Heart right ventricle (tissue), 16 donors: ENCODE measurements around the gene CENPK. TPM values are rescaled to one million over a fixed set of nuclear protein-coding genes. Genes with fewer than 3 reads are reported as not detected.

Source experiments
- ATAC-seq, 8 donors: fragments of 200-7000 bp; cut with Tn5 transposase; one replicate each; pipeline ENCODE4 v1.9.1; 2020; ENCODE audit warnings: mild to moderate bottlenecking in 8 of 8, moderate library complexity in 8 of 8, moderate number of reproducible peaks in 1 of 8
- DNase-seq, 2 donors: peaks; one replicate each; pipeline ENCODE4 v3.0.0-alpha.2; 2020
- H3K27ac ChIP-seq, 10 donors: fragments of 200-600 bp; sonication (generic) in 2 of 10; one replicate each; pipeline versions ENCODE4 v1.5.0 to v1.8.0; 2020 to 2022; ENCODE audit warnings: mild to moderate bottlenecking in 3 of 10
- H3K27me3 ChIP-seq, 7 donors: fragments of 200-600 bp; one replicate each; pipeline ENCODE4 v1.8.0; 2021 to 2022; ENCODE audit warnings: mild to moderate bottlenecking in 2 of 7
- H3K36me3 ChIP-seq, 9 donors: fragments of 200-600 bp; sonication (generic) in 1 of 9; one replicate each; pipeline versions ENCODE4 v1.5.0 to v1.8.0; 2020 to 2022; ENCODE audit warnings: mild to moderate bottlenecking in 2 of 9
- H3K4me1 ChIP-seq, 9 donors: fragments of 200-600 bp; sonication (generic) in 1 of 9; one replicate each; pipeline versions ENCODE4 v1.5.0 to v1.8.0; 2020 to 2022; ENCODE audit warnings: mild to moderate bottlenecking in 4 of 9
- H3K4me3 ChIP-seq, 10 donors: fragments of 200-600 bp; sonication (generic) in 2 of 10; one replicate each; pipeline versions ENCODE4 v1.5.0 to v1.8.0; 2020 to 2022; ENCODE audit warnings: mild to moderate bottlenecking in 7 of 10, moderate library complexity in 2 of 10
- H3K9me3 ChIP-seq, 11 donors: fragments of 200-600 bp in 10 of 11; sonication (generic) in 2 of 11; one replicate each; pipeline versions ENCODE4 v1.5.0 to v1.8.0; 2013 to 2022; ENCODE audit warnings: mild to moderate bottlenecking in 2 of 11, control low read depth in 1 of 11, moderate library complexity in 1 of 11
- WGBS, 2 donors: extraction: QIAGEN DNeasy Blood & Tissue Kit; methylation state at CpG; one replicate each; pipeline ENCODE4 v1.1.7; 2013; ENCODE audit warnings: inconsistent platforms in 1 of 2; 5-methylcytosine and 5-hydroxymethylcytosine counted together
- intact Hi-C, 10 donors: fragments of 100-400 bp; cut with DNase I; formaldehyde crosslinking; loops; one replicate each; pipeline versions ENCODE4 v1.11.1 to v1.14.2; 2022
- polyA plus RNA-seq, 2 donors: library from polyadenylated mRNA; stranded (reverse); fragments of 200-250 nt; gene quantifications; one replicate each; pipeline ENCODE4 v1.2.3, GENCODE V29; 2013
- total RNA-seq, 10 donors: library from RNA; stranded (reverse); fragmentation: NEBNext Ultra II Directional in 3 of 10; extraction: Animal tissue kit (Norgen Biotek cat#: 25700) in 3 of 10; gene quantifications; one replicate each; pipeline versions ENCODE4 v1.2.1 to v1.2.4, GENCODE V29; 2021 to 2023
- TF ChIP-seq, protein P1 (sequence below), 9 donors: fragments of 200-600 bp; sonication (generic) in 2 of 9; IDR thresholded peaks; one replicate each; pipeline versions ENCODE4 v1.5.0 to v1.8.0; 2021 to 2022; ENCODE audit warnings: antibody characterized with exemption in 9 of 9, mild to moderate bottlenecking in 5 of 9, moderate library complexity in 1 of 9
- donor health status: Arrhythmogenic right ventricular cardiomyopathy.
- donor health status: ischemic (EF 13 %, LVEDD 7.1; RV severe dilation, severe dysfunction).
- donor health status: healthy with polysubstance abuse.
- donor health status: DM: no; HTN: yes; CAD: no.
- donor health status: DM: no; HTN: no; CAD: no.
- donor health status: ischemic (EF 25% LVEDD 6.9; RV normal size, moderate dysfunction).
- donor health status: ischemic (EF 25% LVEDD 5.7; RV mildly dilated, moderate dysfunction).
- donor health status: healthy.
- donor health status: DM: yes; HTN: yes; CAD: no.
- donor health status: Ischemic cardiomyopathy.
- donor health status: ischemic (EF 35%, LVEDD 5.7; RV mildly dilated, moderate dysfunction).
- donor health status: nonischemic (EF 11% LVEDD 7.7; RV severe dilation, severe dysfunction).
- donor health status: DM: yes; HTN: yes; CAD: no.
- donor health status: PGD.
- donor health status: ischemic (EF 29% LVEDD 5.4; RV normal size, mild dysfunction).
- donor health status: nonischemic (EF 23%, LVEDD 6.1; RV moderate dilation, normal function).

The CENPK gene
- total and polyA plus RNA-seq, 12 donors, result 0.19 to 3.5 (median 0.68) TPM

DNA sequence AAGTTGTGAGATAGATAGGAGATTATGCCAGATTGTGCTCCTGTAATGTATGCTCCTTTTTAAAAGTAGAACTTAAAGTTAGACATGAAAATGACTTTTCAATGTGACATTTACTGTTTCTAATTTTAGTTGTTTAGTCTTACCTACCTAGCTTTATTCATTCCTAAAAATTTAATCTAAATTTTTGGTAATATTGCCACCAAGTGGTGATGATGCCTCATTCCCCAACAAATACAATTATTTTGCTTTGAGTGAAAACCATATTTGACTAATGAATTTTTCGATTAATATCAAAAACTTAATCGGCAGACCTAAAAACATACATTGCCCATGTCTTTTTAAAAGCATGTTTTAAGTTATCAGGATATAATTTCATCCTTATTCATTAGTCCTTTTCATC lies 25.7 kb upstream of the CENPK start:
- 98% methylated on average over 2 of the region's 2 CpGs for WGBS, 2 donors
- H3K36me3 ChIP-seq, result peaks cover 0 to 100% (median 51%) of the 10 kb centered on the region in 9 donors
- intact Hi-C loops, result no loop called here

DNA sequence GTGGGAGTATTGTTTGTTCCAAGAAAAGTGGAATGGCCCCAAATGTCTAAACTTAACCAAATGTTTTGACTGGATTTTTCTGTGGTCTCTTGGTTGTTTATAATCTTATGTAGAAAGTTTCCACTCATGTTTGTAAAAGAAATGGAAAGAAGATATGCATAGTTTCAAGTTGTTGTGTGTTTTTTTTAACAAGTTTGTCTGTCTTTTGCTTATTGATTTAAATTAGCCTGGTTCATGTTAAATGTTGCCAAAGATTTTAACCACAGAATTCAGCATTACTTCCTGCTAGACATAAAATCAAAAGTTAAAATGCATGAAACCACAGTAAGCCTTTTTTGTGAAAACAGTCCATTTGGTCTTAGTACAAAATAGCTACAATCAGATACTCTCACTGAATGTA lies 14.2 kb upstream of the CENPK start:
- H3K9me3 ChIP-seq, result no peaks in the 10 kb centered on the region
- H3K36me3 ChIP-seq, result peaks cover 0 to 96% (median 36%) of the 10 kb centered on the region in 9 donors
- ATAC-seq (no peak), DNase-seq (no peak)
- intact Hi-C loops, result no loop called here
- no peak overlapping the region for H3K4me3 ChIP-seq
- H3K27ac ChIP-seq, result no peak overlapping the region
- no peaks in the 10 kb centered on the region for H3K27me3 ChIP-seq
- peaks cover 0 to 3% (median 0%) of the 10 kb centered on the region in 9 donors for H3K4me1 ChIP-seq
- TF ChIP-seq, protein P1, sequence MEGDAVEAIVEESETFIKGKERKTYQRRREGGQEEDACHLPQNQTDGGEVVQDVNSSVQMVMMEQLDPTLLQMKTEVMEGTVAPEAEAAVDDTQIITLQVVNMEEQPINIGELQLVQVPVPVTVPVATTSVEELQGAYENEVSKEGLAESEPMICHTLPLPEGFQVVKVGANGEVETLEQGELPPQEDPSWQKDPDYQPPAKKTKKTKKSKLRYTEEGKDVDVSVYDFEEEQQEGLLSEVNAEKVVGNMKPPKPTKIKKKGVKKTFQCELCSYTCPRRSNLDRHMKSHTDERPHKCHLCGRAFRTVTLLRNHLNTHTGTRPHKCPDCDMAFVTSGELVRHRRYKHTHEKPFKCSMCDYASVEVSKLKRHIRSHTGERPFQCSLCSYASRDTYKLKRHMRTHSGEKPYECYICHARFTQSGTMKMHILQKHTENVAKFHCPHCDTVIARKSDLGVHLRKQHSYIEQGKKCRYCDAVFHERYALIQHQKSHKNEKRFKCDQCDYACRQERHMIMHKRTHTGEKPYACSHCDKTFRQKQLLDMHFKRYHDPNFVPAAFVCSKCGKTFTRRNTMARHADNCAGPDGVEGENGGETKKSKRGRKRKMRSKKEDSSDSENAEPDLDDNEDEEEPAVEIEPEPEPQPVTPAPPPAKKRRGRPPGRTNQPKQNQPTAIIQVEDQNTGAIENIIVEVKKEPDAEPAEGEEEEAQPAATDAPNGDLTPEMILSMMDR (IDR thresholded peaks at IDR 0.05), result no peak

More for the DNA sequence above, 25.7 kb upstream of the CENPK start:
- Histone ChIP-seq H3K4me1 (peaks cover 0 to 12% (median 0%) of the 10 kb centered on the region in 9 donors), H3K4me3 (no peak overlapping the region), H3K9me3 (no peaks in the 10 kb centered on the region), H3K27ac (no peak overlapping the region), H3K27me3 (no peaks in the 10 kb centered on the region)
- DNase-seq (no peak), ATAC-seq (no peak)
- TF ChIP-seq, protein P1 (IDR thresholded peaks at IDR 0.05), result no peak

DNA sequence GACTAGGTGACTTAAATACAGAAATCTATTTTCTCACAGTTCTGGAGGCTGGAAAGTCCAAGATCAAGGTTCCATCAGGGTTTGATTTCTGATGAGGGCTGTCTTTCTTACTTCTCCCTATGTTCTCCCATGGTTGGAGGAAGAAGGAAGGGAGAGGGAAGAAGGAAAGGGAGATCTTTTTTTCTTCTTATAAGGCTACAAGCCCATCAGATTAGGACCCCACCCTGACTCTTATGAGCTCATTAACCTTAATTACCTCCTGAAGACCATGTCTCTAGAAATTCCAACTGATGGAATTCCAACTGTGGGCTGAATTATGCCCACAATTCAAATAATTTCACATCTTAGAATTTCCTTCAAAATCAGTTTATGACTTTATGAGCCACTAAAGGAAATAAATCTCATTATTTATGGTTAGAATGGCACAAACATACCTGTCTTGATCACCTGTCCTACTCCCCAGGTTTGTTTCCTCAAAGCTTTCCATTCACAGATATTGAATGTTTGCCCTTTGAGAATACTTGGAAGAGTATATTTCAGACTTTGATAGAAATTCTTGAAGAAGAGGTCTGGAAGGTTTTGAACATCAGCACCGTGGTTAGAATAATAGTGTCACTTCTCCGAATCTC lies 7.7 kb upstream of the CENPK start:
- ATAC-seq, result no peak
- Histone ChIP-seq H3K4me3 (no peak overlapping the region), H3K4me1 (peaks cover 0 to 12% (median 4%) of the 10 kb centered on the region in 9 donors), H3K36me3 (peaks cover 0 to 91% (median 21%) of the 10 kb centered on the region in 9 donors), H3K27me3 (no peaks in the 10 kb centered on the region), H3K27ac (no peak overlapping the region), H3K9me3 (no peaks in the 10 kb centered on the region)
- TF ChIP-seq, protein P1 (IDR thresholded peaks at IDR 0.05), result no peak
- WGBS, 2 donors, result 93 to 95% methylated on average over 2 of the region's 2 CpGs
- intact Hi-C loops, result no loop called here
- DNase-seq, result no peak

DNA sequence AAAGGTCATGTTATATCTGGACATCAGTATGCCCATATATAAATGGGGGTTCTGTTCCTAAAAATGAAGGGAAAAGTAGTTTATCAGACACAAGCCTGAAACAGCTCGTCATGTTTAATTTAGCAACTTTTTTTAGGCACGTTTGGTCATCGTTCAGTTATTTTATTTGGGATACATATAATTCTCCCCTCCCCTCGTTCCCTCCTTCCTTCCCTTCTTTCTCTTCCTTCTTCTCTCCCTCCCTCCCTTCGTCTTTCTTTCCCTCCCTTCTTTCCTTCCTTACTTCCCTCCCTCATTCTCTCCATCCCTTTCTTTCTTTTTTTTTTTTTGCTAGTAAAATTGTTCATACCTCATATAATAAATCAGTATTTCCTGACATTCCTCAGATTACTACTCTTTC lies 3.5 kb upstream of the CENPK start:
- DNase-seq (no peak), ATAC-seq (no peak)
- 76 to 85% methylated on average over 5 of the region's 5 CpGs for WGBS, 2 donors
- Histone ChIP-seq H3K36me3 (peaks cover 0 to 55% (median 9%) of the 10 kb centered on the region in 9 donors), H3K27ac (no peak overlapping the region), H3K9me3 (no peaks in the 10 kb centered on the region), H3K4me3 (no peak overlapping the region), H3K4me1 (peaks cover 2 to 43% (median 33%) of the 10 kb centered on the region in 9 donors), H3K27me3 (no peaks in the 10 kb centered on the region)
- TF ChIP-seq, protein P1 (IDR thresholded peaks at IDR 0.05), result no peak
- intact Hi-C loops, result no loop called here
